A549 (cell line): ENCODE measurements around the gene ADH5.

Experiments used
- CBX2 ChIP-seq: fragments of 200-600 bp; sonication (generic); IDR thresholded peaks from 2 replicates; pipeline ENCODE4 v1.6.1; 2016; ENCODE audit warnings: low read depth, mild to moderate bottlenecking, borderline replicate concordance
- CTCF ChIP-seq: fragments of >200 bp; sonication (Bioruptor Twin); formaldehyde crosslinking; IDR thresholded peaks from 3 replicates; pipeline ENCODE4 v1.5.1; 2016
- HOXB13 ChIP-seq: fragments of 250-450 bp; sonication (Bioruptor Pico); IDR thresholded peaks from 2 replicates; pipeline ENCODE4 v1.5.0; 2020; ENCODE audit warnings: low read depth, mild to moderate bottlenecking, moderate library complexity
- JUN ChIP-seq, 2 experiments: fragments of >200 bp; sonication (Bioruptor Twin); formaldehyde crosslinking; IDR thresholded peaks; 2 replicates in 1 of 2; 3 replicates in 1 of 2; pipeline ENCODE4 v1.6.1; 2016 to 2017
- MAFK ChIP-seq: fragments of 450-650 bp; IDR thresholded peaks from 2 replicates; pipeline ENCODE4 v1.6.1; 2014; ENCODE audit not compliant: partially characterized antibody
- POLR2A ChIP-seq: IDR thresholded peaks from 2 replicates; pipeline ENCODE4 v1.6.1; 2012; ENCODE audit warnings: mild to moderate bottlenecking, low read length
- RFX5 ChIP-seq: fragments of 450-650 bp; IDR thresholded peaks from 2 replicates; pipeline ENCODE4 v1.7.1; 2014; ENCODE audit warnings: antibody characterized with exemption, mild to moderate bottlenecking, moderate library complexity
- USF2 ChIP-seq: fragments of 450-650 bp; IDR thresholded peaks from 2 replicates; pipeline ENCODE4 v1.6.1; 2014; ENCODE audit warnings: antibody characterized with exemption

- no peak for TF ChIP-seq CTCF
- TF ChIP-seq HOXB13 (CRISPR knock-in tag), result no peak
- TF ChIP-seq POLR2A, result no peak
- TF ChIP-seq JUN (IDR thresholded peaks at IDR 0.05), result no peak
- no peak for TF ChIP-seq MAFK
- no peak for TF ChIP-seq USF2
- no peak for TF ChIP-seq CBX2
- TF ChIP-seq RFX5, result no peak
These were observed 14.0 kb upstream of the ADH5 start for GRCh38 chr4:99102634-99103033.
